Hematopoietic multipotent progenitor cell treated with erythropoietin and hydrocortisone succinate and interleukin-3 and kit ligand, for 15 days (in vitro differentiated cells): ENCODE data around the gene AGXT2.
"Not testable (repeated sequence)": the region's sequence is repeated elsewhere in the genome, so short reads cannot be mapped to it uniquely, and the experiment has no call there.

ENCODE experiments used
- DNase-seq: peaks from one replicate; pipeline ENCODE4 v3.0.0-alpha.2; 2015; ENCODE audit warnings: low spot score

AGXT2 gene

DNA sequence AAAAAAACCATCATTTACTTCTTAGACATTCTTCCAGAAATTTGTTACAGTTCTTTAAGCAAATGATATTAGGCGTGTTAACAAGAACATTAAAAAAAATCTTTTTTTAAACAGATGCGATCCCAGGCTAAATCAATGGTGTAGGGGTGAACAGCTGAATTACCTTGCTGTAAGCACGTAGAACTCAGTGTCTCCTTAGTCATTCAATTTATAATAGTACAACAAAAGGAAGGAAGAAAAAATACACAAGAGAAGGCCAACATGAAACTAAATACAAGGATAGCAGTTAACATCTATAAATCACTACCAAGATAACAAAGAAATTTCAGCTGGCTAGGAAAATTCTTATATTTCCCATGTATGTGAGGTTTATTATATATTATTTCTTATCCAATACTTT is 35.4 kb downstream of the AGXT2 start:
- DNase-seq = no peak

DNA sequence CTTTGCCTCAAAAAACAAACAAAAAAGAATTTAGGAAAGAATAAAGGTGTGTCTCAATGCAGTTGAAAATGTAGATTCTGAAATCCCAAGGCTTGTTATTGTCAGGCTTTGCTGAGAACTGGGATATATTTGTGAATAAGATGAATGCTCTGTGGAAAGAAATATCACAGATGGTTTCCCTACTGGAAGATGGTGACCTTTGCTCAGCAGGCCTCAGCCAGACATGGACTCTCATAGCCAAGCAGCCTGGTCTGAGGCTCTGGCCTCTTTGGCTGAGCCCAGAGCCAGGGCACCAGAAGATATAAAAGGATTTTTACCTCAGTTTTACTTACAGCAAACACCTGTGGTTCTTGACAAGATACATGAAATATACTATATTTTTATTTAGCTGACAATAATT is 37.1 kb downstream of the AGXT2 start:
- no peak for DNase-seq

DNA sequence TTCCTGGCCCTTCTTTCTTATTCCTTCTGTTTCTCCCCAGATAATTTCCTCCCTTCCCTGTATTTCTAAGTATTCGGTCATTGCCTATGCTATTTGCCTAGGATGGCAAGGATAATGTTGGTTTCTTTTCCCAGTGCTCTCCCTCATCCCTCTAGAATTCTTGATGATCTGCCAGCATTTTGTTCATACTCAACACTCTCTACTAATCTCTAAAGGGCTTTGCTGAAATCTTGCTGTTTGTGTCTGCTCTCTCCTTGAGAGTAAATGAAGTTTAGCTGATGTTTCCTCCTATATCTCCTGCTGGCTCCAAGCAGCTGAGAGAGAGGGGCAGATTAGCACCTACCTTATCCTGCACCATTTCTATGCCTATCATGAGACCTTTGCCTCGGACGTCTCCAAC is 38.1 kb downstream of the AGXT2 start:
- no peak for DNase-seq

DNA sequence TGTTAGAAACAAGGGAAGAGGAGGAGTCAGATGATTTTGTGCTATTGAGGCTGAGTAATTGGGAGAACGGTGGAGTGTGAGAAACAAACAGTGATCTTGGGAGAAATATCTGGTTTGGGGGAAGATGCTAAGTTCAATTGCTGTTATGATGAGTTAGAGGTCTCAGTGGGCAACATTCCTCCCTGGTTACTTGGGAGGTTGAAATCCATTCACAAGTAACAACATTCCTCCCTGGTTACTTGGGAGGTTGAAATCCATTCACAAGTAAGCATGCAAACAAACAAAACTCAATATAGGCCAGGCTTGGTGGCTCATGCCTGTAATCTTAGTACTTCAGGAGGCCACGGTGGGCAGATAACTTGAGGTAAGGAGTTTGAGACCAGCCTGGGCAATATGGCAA is 38.7 kb downstream of the AGXT2 start:
- DNase-seq = no peak

DNA sequence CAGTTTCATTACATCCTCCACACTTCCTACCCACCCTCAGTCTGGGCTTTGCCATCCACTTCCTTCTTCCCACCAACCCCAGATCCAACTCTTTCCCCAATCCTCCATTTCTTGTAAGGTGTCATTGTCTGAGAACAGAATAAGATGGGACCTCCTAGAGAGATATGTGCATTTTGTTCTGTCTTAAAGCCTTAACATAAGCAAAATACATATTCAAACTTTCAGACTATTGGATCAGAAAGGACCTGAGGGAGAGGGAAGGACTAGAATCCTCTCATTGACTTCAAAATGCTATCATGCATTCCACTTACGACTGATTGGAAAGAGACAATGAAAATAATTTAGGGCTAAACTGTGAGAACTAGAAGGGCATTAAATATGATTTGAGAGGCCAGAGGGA is 43.0 kb downstream of the AGXT2 start:
- DNase-seq = no peak

DNA sequence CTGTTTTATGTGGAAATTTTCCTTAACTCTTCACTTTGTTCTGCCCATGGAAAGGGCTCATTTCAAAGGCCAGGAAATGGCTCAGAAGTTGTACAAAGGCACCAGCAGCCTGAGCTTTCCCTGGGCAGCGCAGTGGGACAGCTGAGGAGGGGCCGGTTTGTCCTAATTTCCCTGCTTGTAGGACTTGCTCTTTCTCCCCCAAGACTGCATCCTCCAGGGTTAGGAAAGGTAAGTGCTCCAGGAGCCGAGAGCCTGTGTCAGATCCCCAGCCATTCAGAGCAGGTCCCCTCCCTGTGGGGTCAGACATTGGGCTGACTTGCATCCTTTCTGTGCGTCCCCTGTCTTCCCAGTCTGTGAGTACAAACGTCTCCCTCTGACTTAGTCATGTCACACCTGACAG is 43.5 kb downstream of the AGXT2 start:
- no peak for DNase-seq

DNA sequence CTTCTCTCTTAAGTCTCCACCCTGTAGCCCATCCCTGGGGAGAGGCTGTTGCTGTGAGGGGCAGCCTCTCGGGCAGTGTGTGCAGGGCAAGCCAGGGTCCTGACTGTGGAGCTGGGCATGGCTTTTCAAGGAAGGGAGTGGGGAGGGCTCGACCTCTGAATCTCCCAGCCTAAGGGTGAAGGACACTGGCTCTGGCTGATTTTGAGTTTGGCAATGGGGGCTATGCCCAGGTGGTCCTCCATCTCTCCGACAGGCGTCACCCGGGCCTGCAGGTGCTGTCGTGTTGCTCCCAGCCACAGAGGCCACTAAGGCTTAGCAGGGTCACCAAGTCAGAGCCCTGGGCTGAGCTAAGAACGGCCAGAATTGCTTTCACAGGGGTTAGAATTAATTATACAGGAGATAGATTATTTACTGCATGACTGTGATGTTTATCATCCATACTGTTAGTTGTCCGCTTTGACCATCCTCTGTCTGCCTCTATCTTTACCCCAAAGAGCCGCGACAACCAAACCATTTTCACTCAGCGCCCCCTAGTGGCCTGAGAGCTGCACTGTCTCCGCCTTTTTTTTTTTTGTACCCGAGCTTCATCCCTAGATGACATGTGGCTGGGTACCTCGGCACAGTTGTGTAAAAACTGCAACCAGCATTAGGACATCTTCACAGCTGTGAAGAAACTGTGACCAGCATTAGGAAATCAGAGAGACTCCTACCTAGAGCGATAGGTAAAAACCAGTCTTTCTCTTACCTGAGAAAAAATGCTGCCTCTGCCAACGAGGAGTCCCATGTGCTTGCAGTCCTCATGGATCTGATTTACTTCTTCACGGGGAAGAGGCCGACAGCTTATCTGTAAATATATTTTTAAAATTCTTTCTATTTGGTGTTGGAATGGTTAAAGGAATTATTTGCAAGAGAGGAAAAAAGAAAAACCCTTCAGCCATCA is 44.5 kb downstream of the AGXT2 start:
- DNase-seq = peak; percentile 72

DNA sequence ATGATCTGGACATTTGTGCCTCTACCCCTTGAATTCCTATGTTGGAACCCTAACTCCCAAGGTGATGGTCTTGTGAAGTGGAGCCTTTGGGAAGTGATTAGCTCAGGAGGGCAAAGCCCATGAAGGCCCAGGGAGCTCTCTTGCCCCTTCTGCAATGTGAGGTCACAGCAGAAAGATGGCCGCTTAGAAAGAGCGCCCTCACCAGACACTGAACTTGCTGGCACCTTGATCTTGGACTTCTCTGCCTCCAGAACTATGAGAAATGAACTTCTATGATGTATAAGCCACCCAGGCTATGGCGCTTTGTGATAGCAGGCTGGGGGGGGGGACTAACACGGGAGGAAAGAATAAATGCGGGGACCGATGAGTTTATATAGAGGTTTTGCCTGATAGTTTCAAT is 45.3 kb downstream of the AGXT2 start:
- no peak for DNase-seq

DNA sequence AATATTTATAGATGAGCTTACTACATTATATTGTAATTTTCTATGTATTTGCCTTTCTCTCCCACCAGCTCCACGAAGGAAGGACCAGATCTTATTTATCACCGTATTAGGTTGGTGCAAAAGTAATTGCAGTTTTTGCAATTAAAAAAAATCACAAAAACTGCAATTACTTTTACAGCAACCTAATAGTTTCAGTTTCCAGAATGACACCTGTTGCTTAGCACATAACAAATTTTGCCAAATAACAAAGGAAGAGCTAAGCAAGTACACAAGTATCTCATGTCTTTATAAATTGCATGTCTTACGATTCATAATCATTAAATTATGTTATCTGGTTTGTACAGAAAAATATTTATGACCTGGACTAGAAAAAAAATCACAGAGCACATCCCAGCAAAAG is 45.9 kb downstream of the AGXT2 start:
- no peak for DNase-seq

DNA sequence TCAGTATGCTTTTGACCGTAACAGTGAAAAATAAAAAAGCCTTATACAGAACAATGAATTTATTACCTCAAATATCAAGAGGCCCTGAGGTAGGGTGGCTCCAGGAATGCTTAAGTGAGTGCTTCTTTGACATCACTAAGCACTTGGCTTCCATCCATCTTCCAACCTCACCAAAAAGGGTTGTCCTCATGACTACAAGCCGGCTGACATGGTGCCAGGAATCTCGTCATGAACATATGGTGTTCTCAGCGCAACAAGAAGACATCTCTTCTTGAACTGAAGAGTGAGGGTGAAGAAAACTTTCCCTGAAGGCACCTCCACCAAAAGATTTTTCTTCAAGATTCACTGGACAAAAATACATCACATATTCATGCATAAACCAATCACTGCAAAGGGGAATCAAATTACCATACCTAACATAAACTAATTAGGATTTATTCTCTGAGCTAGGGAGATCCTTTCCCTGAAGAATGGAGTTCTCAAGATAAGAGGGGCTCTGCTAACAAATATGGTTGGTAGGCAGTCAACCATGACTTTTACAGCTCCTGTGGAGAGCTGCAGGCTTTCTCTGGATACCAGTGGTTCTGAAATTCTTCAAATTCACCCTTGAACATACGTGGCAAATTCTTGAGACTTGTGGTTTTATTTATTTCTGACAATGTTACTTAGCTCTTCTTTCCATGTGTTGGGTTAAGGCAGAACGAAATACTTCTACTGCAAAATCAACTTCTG is 49.5 kb downstream of the AGXT2 start:
- no peak for DNase-seq

DNA sequence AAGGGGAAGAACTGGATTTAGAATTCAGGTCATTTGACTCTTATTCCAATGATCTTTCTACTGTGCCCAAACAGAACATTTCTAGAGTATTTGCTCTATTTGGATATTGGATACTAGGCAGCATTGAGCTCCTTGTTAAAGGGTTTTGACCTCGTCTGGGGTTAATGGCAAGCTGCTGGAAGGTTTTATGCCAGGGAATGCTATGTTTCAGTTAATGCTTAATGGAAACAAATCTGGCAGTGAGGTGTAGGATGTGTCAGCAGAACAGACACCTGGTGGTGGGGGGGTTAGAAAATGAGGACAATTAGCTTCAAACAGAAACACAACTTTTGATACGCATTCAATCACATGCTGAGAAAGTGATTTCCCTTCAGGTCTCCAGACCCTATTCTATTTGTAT is 51.5 kb downstream of the AGXT2 start:
- DNase-seq = no peak

DNA sequence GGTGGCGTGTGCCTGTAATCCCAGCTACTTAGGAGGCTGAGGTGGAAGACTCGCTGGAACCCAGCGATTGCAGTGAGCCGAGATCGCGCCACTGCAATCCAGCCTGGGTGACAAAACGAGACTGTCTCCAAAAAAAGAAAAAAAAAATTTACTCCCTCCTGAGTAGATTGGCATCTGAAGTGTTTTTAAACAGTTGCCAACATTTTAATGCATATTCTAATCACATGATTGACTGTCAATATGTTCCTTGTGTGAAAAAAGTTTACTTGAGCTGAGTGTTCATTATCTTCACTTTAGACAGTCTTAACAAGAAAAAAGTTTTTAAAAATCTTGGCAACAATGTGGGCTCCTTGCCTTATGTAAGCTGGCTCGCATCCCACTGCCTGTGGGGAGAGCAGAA is 53.8 kb downstream of the AGXT2 start:
- DNase-seq = no peak

DNA sequence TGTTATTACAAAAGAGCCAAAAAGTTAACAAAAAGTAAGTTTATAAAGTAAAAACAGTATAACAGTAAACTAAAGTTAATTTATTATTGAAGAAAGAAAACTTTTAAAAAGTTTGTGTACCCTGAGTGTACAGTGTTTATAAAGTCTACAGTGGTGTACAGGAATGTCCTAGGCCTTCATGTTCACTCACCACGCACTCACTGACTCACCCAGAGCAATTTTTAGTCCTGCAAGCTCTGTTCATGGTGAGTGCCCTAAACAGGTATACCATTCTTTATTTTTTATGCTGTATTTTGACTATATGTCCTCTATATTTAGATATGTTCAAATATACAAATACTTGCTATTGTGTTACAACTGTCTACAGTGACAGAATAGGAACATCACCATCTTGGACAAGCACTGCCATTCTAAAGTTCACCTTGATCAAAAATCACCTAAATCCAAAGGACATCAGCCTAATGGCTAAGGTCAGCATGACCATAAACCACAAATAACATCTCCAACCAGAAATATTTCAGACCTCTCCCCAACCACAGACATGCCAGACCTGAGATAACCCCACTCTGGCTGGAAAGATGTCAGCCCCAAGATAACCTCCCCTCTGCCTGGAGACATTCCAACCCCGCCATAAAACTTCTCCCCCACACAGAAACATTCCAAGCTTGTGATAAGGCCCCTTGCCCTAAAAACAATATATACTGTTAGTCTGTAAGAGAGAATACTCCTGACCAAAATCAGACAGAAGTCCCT is 56.1 kb downstream of the AGXT2 start:
- no peak for DNase-seq

DNA sequence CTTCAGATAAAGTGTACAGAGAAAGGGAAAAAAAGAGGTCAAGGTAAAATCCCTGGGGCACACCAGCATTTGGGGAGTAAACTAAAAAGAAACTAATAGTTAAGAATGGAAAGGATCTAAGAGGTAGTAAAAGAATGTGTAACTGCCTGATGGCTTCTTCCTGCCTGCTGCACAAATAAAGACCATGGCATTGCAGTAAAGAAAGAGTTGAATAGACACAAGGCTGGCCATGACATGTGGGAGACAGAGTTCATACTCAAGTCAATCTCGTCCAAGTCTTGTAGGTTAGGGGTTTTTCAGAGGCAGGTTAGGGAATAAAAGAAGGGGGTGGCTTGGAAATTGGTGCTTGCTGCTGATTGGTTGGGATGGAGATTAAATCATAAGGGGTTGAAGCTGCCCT is 60.8 kb downstream of the AGXT2 start:
- no peak for DNase-seq

DNA sequence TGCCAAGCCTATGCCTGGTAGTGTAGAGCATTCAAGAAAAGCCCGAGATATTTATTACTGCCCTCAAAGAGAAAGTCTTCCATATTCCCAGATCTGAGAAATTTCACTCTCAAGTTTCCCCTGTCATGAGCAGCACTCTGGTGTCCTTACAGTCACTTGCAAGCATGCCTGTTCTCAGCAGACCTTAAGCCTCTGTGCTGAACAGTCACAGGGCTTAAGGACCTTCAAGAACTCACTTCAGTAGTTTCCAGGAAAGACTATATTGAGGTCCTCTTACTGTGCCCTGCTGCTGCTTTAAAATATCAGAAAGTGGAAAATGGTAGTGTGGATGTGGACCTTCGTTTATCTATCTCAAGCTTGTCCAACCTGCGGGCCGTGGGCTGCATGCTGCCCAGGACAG is 64.9 kb downstream of the AGXT2 start:
- no peak for DNase-seq

DNA sequence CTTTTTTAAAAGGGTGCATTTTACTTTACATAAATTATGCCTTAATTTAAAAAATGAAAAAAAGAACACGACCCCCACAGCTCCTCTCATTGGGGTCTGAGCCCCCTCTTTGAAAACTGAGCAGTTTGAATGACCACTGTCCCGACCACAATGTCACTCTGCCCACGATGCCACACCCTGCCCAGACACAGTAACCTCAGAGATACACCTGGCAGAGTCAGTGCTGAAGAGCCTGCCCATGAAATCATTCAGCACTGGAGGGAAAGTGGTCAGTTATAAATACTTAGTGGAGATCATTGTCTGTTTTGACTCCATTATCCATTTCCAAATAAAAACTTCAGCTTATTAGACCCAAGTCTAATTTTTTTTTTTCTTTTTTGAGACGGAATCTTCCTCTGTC is 69.1 kb downstream of the AGXT2 start:
- DNase-seq = no peak

DNA sequence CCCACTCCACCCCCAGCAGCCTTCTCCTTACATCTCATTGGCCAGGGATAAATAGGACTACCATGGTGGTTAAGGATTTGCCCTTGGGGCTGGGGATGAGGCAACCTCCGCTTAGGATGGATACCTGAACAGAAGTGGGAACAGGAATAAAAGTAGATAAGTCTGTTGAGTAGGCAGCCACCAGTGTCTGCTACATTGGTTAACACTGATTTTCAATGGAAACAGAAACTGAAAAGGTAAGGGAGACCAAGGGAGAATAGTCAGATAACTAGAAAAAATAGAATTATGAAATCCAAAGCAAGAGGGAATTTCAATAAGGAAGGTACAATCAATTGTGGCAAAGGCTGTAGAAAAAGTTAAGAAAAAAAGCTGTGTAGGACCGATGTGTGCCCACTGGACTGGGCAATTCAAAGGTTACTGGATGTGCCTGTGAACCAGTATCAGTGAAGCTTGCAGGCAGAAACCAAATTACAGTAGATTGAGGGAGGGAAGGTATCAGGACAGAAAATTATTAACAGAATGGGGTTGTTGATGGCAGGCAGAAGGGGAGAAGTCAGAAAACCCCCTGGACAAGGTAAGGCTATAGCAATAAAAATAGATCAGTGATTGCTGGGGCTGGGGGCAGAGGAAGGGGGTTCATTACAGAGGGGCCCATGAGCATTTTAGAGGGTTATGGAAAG is 69.7 kb downstream of the AGXT2 start:
- DNase-seq = no peak

DNA sequence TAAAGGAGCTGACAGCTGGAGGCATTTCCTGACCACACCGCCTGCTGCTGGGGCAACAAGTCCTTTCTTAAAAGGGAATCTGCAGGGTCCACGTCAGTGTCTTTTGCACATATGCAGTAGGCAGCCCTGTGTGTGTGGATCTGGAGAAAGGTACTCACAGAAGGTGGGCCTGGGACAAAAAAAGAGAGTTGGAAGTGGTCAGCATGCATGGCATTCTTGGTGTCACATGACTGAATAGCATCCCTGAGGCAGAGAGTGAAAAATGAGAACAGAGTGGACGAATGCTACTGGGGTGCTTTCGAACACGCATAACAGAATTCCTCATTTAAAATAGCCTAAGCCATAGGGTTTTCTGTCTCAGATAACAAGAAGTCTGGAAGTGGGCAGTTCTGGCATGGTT is 71.4 kb downstream of the AGXT2 start:
- DNase-seq = no peak

DNA sequence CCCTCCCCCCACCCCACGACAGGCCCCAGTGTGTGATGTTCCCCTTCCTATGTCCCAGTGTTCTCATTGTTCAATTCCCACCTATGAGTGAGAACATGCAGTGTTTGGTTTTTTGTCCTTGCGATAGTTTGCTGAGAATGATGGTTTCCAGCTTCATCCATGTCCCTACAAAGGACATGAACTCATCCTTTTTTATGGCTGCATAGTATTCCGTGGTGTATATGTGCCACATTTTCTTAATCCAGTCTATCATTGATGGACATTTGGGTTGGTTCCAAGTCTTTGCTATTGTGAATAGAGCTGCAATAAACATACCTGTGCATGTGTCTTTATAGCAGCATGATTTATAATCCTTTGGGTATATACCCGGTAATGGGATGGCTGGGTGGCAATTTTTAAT is 76.1 kb downstream of the AGXT2 start:
- DNase-seq = not testable (repeated sequence)

DNA sequence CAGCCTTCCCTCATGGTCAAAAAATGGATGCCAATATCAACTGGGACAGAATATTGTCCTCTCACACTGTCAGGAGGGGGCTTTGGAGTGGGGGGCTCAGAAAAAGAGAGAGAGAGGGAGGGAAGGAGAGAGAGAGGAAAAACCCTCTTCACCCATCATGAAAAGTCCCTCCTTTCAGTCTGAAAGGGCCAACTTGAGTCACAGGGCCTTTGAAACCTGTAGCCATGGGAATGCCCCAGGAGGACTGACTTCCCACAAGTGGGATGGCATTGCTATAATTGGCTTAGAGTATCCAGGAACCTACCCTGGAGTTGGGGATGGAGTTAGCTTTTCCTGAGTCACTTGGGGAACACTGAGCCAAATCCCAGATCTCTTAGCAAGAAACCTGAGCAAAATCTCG is 77.2 kb downstream of the AGXT2 start:
- DNase-seq = no peak

DNA sequence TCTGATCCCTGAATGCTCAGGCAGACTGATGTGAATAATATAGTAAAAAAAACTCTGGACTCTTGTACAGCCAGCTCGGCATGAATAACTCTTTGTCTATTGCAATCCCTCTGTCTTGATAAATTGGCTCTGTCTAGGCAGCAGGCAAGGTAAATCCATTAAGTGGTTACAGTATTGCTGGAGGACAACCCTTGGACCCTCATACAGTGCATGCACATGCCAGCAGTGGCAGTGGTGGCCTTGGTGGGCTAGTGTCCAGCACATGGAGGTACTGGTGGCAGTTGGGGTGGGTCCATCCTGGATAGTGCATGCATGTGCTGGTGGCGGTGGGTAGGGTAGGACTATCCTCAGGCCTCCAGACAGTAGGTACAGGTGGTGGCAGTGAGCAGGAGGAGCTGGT is 79.5 kb downstream of the AGXT2 start:
- no peak for DNase-seq

DNA sequence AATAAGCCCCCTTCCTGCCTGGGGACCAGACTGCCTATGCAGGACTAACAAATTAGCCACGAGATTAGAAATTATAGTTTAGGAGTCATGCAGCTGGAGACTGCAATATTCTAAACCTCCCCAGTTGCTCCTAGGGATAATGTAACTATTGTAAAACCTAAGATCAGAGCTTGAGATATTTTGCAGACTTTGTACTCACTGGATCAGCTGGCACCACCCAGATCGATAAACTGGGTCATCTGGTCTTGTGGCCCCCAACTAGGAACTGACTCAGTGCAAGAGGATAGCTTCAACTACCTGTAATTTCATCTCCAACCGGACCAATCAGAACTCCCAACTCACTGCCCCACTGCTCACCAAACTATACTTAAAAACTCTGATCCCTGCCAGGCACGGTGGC is 80.2 kb downstream of the AGXT2 start:
- DNase-seq = no peak
